IPS-NIHi7 (cell line): Measurements from ENCODE around the gene ZNF692.
"Not testable (repeated sequence)": the region's sequence is repeated elsewhere in the genome, so short reads cannot be mapped to it uniquely, and the experiment has no call there.

Source experiments
- DNase-seq: peaks from one replicate; pipeline ENCODE4 v3.0.0; 2012; ENCODE audit warnings: mixed read lengths; ENCODE audit errors: extremely low spot score

The ZNF692 gene

GRCh38 chr1:248808876-248809275, 50.0 kb downstream of the ZNF692 start:
- no peak for DNase-seq

DNA sequence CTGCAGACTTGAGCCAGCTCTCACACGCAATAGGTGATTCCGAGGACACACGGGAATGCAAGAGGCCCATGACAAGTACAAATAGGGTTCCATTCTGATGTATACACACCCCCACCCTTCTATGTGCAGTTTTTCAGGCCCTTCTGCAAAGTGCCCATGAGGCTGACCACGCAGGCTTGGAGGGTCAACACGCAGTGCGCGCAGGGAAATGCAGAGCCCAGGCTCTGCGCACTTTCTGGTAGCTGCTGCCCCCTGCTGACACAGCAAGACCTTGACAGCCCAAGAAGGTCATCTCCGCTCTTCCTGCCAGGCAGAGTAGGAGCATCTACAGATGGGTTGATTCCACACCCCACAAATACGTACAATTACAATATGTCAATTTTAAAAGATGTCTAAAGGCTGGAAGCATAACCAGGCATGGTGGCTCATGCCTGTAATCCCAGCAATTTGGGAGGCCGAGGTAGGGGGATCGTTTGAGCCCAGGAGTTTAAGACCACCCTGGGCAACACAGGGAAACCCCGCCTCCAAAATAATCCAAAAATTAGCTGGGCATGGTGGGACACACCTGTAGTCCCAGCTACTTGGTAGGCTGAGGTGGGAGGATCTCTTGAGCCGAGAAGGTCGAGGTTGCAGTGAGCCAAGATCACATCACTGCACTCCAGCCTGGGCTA, 51.7 kb downstream of the ZNF692 start:
- peak; percentile 78 for DNase-seq

DNA sequence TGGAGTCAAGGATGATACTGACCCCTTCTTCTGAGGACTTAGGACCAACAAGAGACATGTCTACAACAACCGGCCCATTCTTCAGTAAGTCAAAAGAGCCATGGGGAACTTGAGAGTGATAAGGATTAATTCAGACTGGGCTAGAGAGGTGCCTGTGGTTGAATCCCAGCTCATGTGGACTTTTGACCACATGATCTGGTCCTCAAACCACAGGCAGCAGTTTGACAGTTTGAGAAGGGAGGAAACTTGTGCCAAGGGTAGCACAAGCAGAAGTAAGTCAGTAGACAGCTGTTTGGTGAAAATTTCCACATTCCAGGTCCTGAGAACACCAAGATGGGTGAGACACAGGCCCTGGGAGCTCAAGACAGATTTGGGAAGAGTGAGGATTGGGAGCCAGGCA, 53.0 kb downstream of the ZNF692 start:
- no peak for DNase-seq

- DNase-seq = no peak
These were observed 53.9 kb downstream of the ZNF692 start for GRCh38 chr1:248804771-248805681.

GRCh38 chr1:248803501-248803900, 55.4 kb downstream of the ZNF692 start:
- DNase-seq = not testable (repeated sequence)

- DNase-seq = no peak
These were observed 56.4 kb downstream of the ZNF692 start for GRCh38 chr1:248802454-248802853.

GRCh38 chr1:248800459-248800858, 58.4 kb downstream of the ZNF692 start:
- DNase-seq = no peak
